Astrocyte (in vitro differentiated cells and primary cell): ENCODE measurements around the gene GSTM2. TPM values are rescaled to one million over a fixed set of nuclear protein-coding genes. Genes with fewer than 3 reads are reported as not detected.

Experiments used
- DNase-seq: peaks from one replicate; pipeline ENCODE4 v3.0.0-alpha.2; 2010; ENCODE audit warnings: low read depth
- FAIRE-seq: peaks from 2 replicates; lab custom pipeline; 2011; peaks lifted over from hg19 to GRCh38; lab: Jason Lieb, UNC
- H2AFZ ChIP-seq: 2 replicates; pipeline ENCODE4 v1.6.0; 2012; ENCODE audit warnings: low read depth, low read length, inconsistent platforms
- H3K27ac ChIP-seq: 2 replicates; pipeline ENCODE4 v1.5.1; 2011; ENCODE audit warnings: low read depth, low read length, inconsistent platforms
- H3K27me3 ChIP-seq: 2 replicates; pipeline ENCODE4 v1.6.0; 2011; ENCODE audit warnings: low read length, inconsistent platforms; ENCODE audit not compliant: insufficient read depth
- H3K36me3 ChIP-seq: 2 replicates; pipeline ENCODE4 v1.5.1; 2011; ENCODE audit warnings: low read length, inconsistent platforms; ENCODE audit not compliant: insufficient read depth
- H3K4me1 ChIP-seq: 2 replicates; pipeline ENCODE4 v1.5.1; 2011; ENCODE audit warnings: low read length, inconsistent platforms; ENCODE audit not compliant: insufficient read depth
- H3K4me2 ChIP-seq: 2 replicates; pipeline ENCODE4 v1.6.0; 2012; ENCODE audit warnings: low read length, inconsistent platforms
- H3K4me3 ChIP-seq: 2 replicates; pipeline ENCODE4 v1.5.1; 2011; ENCODE audit warnings: low read depth, mild to moderate bottlenecking, low read length, inconsistent platforms; ENCODE audit not compliant: insufficient read depth
- H3K79me2 ChIP-seq: 2 replicates; pipeline ENCODE4 v1.6.0; 2012; ENCODE audit warnings: mild to moderate bottlenecking, low read length, inconsistent platforms; ENCODE audit not compliant: insufficient read depth
- H3K9ac ChIP-seq: 2 replicates; pipeline ENCODE4 v1.6.0; 2012; ENCODE audit warnings: mild to moderate bottlenecking, low read length, inconsistent platforms
- H3K9me3 ChIP-seq: 2 replicates; pipeline ENCODE4 v1.5.1; 2012; ENCODE audit warnings: low read depth, mild to moderate bottlenecking, low read length, inconsistent platforms; ENCODE audit not compliant: insufficient read depth
- H4K20me1 ChIP-seq: 2 replicates; pipeline ENCODE4 v1.6.0; 2012; ENCODE audit warnings: low read length, inconsistent platforms; ENCODE audit not compliant: insufficient read depth
- H3K27ac Mint-ChIP-seq: one replicate; pipeline ENCODE4 v1.8.0; 2021; ENCODE audit warnings: mild to moderate bottlenecking, mixed read lengths; ENCODE audit not compliant: unreplicated experiment
- H3K27me3 Mint-ChIP-seq: one replicate; pipeline ENCODE4 v1.8.0; 2021; ENCODE audit warnings: low read depth, mixed read lengths; ENCODE audit not compliant: unreplicated experiment
- H3K36me3 Mint-ChIP-seq: one replicate; pipeline ENCODE4 v1.8.0; 2021; ENCODE audit warnings: low read depth, mixed read lengths; ENCODE audit not compliant: unreplicated experiment
- H3K4me1 Mint-ChIP-seq: one replicate; pipeline ENCODE4 v1.8.0; 2021; ENCODE audit warnings: low read depth, mixed read lengths; ENCODE audit not compliant: unreplicated experiment
- H3K4me3 Mint-ChIP-seq: one replicate; pipeline ENCODE4 v1.8.0; 2021; ENCODE audit warnings: mild to moderate bottlenecking, moderate library complexity, mixed read lengths; ENCODE audit not compliant: unreplicated experiment
- H3K9me3 Mint-ChIP-seq: one replicate; pipeline ENCODE4 v1.8.0; 2021; ENCODE audit warnings: mild to moderate bottlenecking, mixed read lengths; ENCODE audit not compliant: unreplicated experiment
- CTCF ChIP-seq: IDR thresholded peaks from 2 replicates; pipeline ENCODE4 v1.5.1; 2011; ENCODE audit warnings: low read depth, mild to moderate bottlenecking, inconsistent platforms, low read length, moderate library complexity; ENCODE audit not compliant: insufficient read depth
- EZH2 ChIP-seq: IDR thresholded peaks from 2 replicates; pipeline ENCODE4 v1.6.1; 2012; ENCODE audit warnings: mild to moderate bottlenecking, low read length, inconsistent platforms; ENCODE audit not compliant: insufficient read depth
- total RNA-seq: library from RNA; stranded (reverse); gene quantifications from 2 replicates; pipeline ENCODE4 v1.2.1, GENCODE V29; 2021

GSTM2 gene
- total RNA-seq, 1 donor from 2014 or later: 13.4 TPM

GRCh38 chr1:109636201-109636952 is 31.5 kb upstream of the GSTM2 start:
- no peak overlapping the region for H3K9ac ChIP-seq
- peak overlapping the region; percentile 19 for H3K4me2 ChIP-seq
- no peaks in the 10 kb centered on the region for H3K9me3 ChIP-seq
- TF ChIP-seq EZH2: no peak
- TF ChIP-seq CTCF: no peak
- no peak overlapping the region for H2AFZ ChIP-seq
- Mint-ChIP-seq H3K27me3 (peaks cover 8% of the 10 kb centered on the region), H3K4me1 (peaks cover 16% of the 10 kb centered on the region), H3K36me3 (peaks cover 2% of the 10 kb centered on the region), H3K9me3 (no peaks in the 10 kb centered on the region), H3K27ac (no peak overlapping the region), H3K4me3 (no peak overlapping the region)
- H3K27ac ChIP-seq: no peak overlapping the region
- peaks cover 5% of the 10 kb centered on the region for H3K4me1 ChIP-seq
- no peaks in the 10 kb centered on the region for H3K27me3 ChIP-seq
- DNase-seq (peak; percentile 53), FAIRE-seq (no peak)
- peaks cover 4% of the 10 kb centered on the region for H3K36me3 ChIP-seq
- no peaks in the 10 kb centered on the region for H3K79me2 ChIP-seq
- H3K4me3 ChIP-seq: no peak overlapping the region
- peaks cover 14% of the 10 kb centered on the region for H4K20me1 ChIP-seq

- Histone ChIP-seq H3K4me2 (no peak overlapping the region), H3K27me3 (no peaks in the 10 kb centered on the region), H3K4me1 (peaks cover 5% of the 10 kb centered on the region), H2AFZ (no peak overlapping the region), H3K9ac (no peak overlapping the region), H3K36me3 (no peaks in the 10 kb centered on the region), H3K4me3 (no peak overlapping the region), H4K20me1 (peaks cover 5% of the 10 kb centered on the region), H3K79me2 (no peaks in the 10 kb centered on the region), H3K27ac (no peak overlapping the region), H3K9me3 (no peaks in the 10 kb centered on the region)
- no peak overlapping the region for H3K27ac Mint-ChIP-seq
- no peaks in the 10 kb centered on the region for H3K36me3 Mint-ChIP-seq
- no peaks in the 10 kb centered on the region for H3K9me3 Mint-ChIP-seq
- FAIRE-seq (no peak), DNase-seq (no peak)
- peaks cover 13% of the 10 kb centered on the region for H3K27me3 Mint-ChIP-seq
- H3K4me3 Mint-ChIP-seq: no peak overlapping the region
- H3K4me1 Mint-ChIP-seq: peaks cover 13% of the 10 kb centered on the region
- no peak for TF ChIP-seq CTCF
- no peak for TF ChIP-seq EZH2
These were observed 30.4 kb upstream of the GSTM2 start for GRCh38 chr1:109637446-109637845.
